HEK293 (cell line): Measurements from ENCODE around the gene THEM4.

Experiments
- PRDM10 ChIP-seq: fragments of 450-650 bp; formaldehyde crosslinking; IDR thresholded peaks from 2 replicates; pipeline ENCODE4 v1.5.1; 2016; ENCODE audit warnings: missing biosample characterization, missing genetic modification characterization
- SP3 ChIP-seq: fragments of 450-650 bp; formaldehyde crosslinking; IDR thresholded peaks from 2 replicates; pipeline ENCODE4 v1.5.1; 2016; ENCODE audit warnings: missing biosample characterization, missing genetic modification characterization
- TRIM28 ChIP-seq: IDR thresholded peaks from 2 replicates; pipeline ENCODE4 v1.6.1; 2011; ENCODE audit warnings: low read length, control low read depth, borderline replicate concordance
- YY1 ChIP-seq: fragments of 450-650 bp; formaldehyde crosslinking; IDR thresholded peaks from 2 replicates; pipeline ENCODE4 v1.5.1; 2018; ENCODE audit warnings: missing biosample characterization, missing genetic modification characterization
- ZBTB7A ChIP-seq: fragments of 450-650 bp; formaldehyde crosslinking; IDR thresholded peaks from 2 replicates; pipeline ENCODE4 v1.5.1; 2016; ENCODE audit warnings: low read depth, missing biosample characterization, missing genetic modification characterization
- ZNF580 ChIP-seq: fragments of 450-650 bp; formaldehyde crosslinking; IDR thresholded peaks from 2 replicates; pipeline ENCODE4 v1.5.1; 2016; ENCODE audit warnings: missing biosample characterization, missing genetic modification characterization
- ZNF596 ChIP-seq: fragments of 450-650 bp; IDR thresholded peaks from 2 replicates; pipeline ENCODE4 v1.5.0; 2018; ENCODE audit warnings: missing biosample characterization, mild to moderate bottlenecking, missing genetic modification characterization, moderate library complexity
- TF ChIP-seq, protein P1 (sequence below): fragments of 450-650 bp; formaldehyde crosslinking; IDR thresholded peaks from 2 replicates; pipeline ENCODE4 v1.5.1; 2016; ENCODE audit warnings: missing biosample characterization, missing genetic modification characterization

DNA sequence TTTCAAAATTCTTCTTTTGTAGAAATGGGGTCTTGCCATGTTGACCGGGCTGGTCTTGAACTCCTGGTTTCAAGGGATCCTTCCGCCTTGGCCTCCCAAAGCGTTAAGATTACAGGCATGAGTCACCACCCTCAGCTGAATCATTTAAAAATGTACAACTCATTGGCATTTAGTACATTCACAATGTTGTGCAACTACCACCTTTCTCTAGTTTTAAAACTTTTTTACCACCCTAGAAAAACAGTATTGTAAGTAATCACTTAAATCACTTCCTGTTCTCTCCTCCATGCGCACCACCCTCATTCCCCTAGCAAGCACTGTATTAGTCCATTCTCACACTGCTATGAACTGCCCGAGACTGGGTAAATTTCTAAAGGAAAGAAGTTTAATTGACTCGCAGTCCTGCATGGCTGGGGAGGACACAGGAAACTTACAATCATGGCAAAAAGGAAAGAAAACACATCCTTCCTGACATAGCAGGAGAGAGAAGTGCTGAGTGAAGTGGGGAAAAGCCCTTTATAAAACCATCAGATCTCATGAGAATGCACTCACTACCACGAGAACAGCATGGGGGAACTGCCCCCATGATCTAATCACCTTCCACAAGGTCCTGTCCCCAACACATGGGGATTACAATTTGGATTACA is 41.4 kb downstream of the THEM4 start:
- TF ChIP-seq YY1 (tag by site-specific recombination) = no peak
- TF ChIP-seq ZBTB7A (tag by site-specific recombination) = no peak
- no peak for TF ChIP-seq TRIM28
- TF ChIP-seq, protein P1, sequence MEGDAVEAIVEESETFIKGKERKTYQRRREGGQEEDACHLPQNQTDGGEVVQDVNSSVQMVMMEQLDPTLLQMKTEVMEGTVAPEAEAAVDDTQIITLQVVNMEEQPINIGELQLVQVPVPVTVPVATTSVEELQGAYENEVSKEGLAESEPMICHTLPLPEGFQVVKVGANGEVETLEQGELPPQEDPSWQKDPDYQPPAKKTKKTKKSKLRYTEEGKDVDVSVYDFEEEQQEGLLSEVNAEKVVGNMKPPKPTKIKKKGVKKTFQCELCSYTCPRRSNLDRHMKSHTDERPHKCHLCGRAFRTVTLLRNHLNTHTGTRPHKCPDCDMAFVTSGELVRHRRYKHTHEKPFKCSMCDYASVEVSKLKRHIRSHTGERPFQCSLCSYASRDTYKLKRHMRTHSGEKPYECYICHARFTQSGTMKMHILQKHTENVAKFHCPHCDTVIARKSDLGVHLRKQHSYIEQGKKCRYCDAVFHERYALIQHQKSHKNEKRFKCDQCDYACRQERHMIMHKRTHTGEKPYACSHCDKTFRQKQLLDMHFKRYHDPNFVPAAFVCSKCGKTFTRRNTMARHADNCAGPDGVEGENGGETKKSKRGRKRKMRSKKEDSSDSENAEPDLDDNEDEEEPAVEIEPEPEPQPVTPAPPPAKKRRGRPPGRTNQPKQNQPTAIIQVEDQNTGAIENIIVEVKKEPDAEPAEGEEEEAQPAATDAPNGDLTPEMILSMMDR = no peak
- TF ChIP-seq ZNF596 (tag by site-specific recombination) = no peak
- TF ChIP-seq PRDM10 (tag by site-specific recombination) = no peak
- TF ChIP-seq ZNF580 (tag by site-specific recombination) = no peak
- no peak for TF ChIP-seq SP3 (tag by site-specific recombination)
